Keratinocyte (primary cell): Measurements from ENCODE around the gene JMJD7.

Source experiments
- CTCF ChIP-seq, 3 experiments: IDR thresholded peaks in 1 of 3; conservative IDR thresholded peaks in 1 of 3; optimal IDR thresholded peaks in 1 of 3; 2 replicates in 2 of 3; 3 replicates in 1 of 3; pipeline versions ENCODE3 to v1.5.1; 2011; ENCODE audit warnings: low read length in 3 of 3, mild to moderate bottlenecking in 3 of 3, moderate library complexity in 2 of 3, control low read depth in 1 of 3, inconsistent platforms in 1 of 3; ENCODE audit not compliant: insufficient read depth in 2 of 3; ENCODE audit errors: extremely low read depth in 1 of 3
- EZH2 ChIP-seq: IDR thresholded peaks from one replicate; pipeline ENCODE4 v1.6.1; 2012; ENCODE audit warnings: inconsistent platforms, mild to moderate bottlenecking, low read length, moderate library complexity

- TF ChIP-seq CTCF (optimal IDR thresholded peaks at IDR 0.05 in 1 of 3, IDR thresholded peaks at IDR 0.05 in 1 of 3, conservative IDR thresholded peaks at IDR 0.05 in 1 of 3; ENCODE audit: extremely low read depth in 1 of 3, insufficient read depth in 2 of 3, low read length in 3 of 3) = no peak
- no peak for TF ChIP-seq EZH2
Observed at GRCh38 chr15:41866263-41866703, 38.4 kb downstream of the JMJD7 start.
